GM19240 (cell line): Measurements from ENCODE around the gene ALS2CL.

Experiments used
- DNase-seq: peaks from one replicate; pipeline ENCODE4 v3.0.0; 2011; ENCODE audit warnings: low spot score; ENCODE audit not compliant: insufficient read length

The ALS2CL gene

DNA sequence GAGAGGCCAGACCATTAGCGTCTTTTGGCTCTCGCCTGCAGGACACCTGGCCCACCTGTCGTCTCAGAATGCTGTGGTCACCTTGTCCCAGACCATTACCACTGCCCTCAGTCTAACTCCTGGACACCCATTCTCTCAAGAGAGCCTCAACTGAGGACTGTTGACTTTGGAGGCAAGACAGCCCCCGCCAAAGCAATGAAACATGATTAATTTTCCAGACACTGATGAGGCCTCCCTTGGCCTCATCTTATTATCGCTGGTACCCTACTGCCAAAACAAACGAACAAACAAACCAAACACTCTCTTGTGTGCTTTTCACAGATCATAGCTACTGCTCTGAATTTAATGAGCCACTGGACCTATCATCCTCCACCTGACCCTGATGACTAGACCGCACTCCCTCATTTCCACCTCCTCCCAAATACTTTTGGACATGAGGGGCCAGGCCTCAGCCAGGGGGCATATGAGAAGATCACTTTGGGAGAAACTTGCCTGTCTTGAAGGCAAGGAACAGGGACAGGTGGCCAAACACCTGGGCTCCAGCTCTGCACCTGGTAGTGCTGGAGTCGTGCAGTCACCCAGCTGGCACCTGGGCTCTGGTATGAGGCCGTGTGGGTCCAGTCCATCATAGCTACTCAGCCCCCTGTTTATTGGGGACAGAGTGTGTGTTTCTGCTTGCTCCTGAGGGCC, 27.6 kb downstream of the ALS2CL start:
- no peak for DNase-seq

DNA sequence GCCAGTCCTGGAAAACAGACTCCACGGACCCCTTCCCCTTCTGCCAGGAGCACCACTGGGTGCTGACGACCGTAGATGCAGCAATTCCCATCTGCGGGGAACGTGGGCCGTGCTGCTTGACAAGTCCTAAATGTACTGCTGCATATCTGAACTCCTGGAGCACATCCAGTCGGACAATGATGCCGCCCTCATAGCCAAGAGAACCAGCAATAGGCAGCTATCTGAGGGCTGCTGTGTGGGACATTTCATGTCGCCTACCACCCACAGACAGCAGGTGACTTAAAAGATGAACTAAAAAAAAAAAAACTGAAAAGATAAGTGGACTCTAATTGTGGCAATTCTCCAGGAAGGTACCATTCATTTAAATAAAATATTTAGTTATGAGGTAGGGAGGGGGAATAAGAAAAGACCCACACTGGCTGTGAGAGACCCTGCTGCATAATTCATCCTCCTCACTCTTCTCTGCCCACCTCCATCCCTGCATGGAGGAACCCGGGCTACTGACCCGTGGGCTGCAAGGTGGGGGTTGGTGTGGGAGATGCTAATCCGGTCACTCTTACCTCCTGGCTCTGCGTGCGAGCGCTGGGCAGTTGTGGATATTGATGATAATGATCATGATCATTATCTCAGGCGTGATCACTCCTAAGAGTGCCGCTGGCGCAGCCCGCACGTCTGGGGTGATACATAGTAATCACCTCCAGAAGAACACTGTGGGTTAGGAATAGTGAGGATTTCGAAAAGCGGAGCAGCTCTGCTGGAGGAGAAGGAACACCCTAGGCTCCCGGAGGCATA, 28.3 kb downstream of the ALS2CL start:
- DNase-seq: no peak

DNA sequence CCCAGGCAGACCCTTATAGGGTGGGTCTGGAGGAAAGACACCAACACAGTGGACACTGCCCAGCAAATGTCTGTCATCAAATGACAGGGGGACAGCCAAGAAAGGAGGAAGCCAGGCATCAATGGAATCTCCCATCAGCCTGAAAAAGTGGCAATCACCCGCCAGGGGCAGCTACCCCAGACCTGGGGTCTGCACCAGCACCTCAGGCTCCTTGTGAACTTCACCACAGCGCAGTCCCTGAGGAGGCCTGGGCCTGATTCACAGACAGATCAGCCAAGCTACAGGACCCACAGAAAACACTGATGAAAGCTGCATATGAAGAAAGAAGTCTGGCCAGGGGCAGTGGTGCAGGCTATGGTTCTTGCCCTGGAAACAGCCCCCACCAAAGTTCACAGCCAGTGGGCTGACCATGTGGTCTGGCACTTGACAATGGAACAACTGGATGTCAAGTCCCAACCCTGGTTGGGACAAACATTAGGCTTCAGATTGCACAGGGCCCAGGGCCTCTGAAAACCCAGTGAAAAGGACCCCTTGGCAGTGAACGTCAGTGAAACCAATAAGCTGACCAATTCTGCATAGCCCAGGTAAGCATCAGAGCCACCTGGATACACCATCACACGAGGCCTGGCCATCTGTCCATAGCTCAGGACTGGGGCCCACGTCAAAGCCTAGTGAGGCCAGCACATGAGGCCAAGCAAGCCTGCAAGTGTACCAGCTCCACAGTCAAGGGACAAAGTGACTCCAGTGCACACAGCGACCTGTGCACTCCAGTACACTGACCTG, 29.1 kb downstream of the ALS2CL start:
- no peak for DNase-seq

DNA sequence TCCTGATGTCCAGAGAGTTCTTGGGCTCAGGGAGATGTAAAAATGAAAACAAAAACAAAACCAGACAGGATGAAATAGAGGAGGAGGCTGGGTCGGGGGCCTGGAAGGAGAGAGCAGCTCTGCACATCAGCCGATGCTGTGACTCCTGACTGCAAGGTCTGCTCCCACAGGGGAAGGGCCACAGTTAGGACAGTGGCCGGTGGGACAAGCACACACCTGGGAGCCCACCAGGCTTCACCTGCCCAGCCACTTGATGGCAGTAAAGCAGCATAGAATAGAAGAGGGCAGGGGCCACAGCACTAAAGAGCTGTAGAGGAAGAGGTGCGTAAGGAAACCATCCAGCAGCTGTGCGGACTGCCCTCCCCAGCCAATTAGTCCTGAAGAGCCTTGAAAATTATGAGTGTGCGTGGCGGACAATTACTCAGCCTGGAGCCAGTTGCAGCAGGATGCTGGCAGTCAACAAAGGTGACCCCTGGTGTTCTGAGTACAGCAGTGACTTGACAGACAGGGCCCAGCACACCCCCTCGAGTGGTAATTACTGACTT, 29.8 kb downstream of the ALS2CL start:
- DNase-seq: no peak

DNA sequence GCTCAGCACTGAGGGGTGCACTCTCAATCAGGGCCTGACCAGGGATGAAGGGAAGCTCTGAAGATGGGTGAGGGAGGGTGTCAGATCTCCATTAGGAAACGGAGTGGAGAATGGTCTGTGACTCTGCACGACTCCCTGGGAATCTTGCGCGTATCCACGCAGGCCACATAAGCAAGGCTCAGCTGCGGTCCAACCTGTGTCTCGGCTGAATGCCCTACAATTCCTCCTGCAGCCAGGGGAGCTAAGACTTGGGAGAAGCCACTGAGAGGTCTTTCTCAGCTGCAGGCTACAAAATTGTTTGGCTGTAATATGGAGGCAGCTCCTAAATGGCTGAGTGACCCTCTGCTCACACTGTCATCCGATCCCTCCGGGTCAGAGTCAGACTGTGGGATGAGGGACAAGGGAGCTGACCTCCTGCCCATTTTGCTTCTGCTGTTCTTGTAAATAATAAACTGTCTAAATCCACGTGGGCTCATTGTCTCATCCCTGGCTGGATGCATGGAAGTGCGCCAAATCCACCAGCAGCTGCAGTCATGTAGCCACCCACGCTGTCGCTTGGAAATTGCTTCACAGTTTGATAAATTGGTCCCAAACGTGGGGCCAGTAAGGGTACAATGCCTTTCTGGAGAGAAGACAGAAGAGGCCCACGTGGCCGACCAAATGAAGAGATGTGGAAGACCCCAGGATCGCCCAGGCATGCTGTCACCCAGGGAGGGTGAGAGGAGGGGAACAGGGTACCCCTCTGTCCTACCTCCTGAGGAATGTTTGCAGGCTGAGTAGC, 30.5 kb downstream of the ALS2CL start:
- no peak for DNase-seq

DNA sequence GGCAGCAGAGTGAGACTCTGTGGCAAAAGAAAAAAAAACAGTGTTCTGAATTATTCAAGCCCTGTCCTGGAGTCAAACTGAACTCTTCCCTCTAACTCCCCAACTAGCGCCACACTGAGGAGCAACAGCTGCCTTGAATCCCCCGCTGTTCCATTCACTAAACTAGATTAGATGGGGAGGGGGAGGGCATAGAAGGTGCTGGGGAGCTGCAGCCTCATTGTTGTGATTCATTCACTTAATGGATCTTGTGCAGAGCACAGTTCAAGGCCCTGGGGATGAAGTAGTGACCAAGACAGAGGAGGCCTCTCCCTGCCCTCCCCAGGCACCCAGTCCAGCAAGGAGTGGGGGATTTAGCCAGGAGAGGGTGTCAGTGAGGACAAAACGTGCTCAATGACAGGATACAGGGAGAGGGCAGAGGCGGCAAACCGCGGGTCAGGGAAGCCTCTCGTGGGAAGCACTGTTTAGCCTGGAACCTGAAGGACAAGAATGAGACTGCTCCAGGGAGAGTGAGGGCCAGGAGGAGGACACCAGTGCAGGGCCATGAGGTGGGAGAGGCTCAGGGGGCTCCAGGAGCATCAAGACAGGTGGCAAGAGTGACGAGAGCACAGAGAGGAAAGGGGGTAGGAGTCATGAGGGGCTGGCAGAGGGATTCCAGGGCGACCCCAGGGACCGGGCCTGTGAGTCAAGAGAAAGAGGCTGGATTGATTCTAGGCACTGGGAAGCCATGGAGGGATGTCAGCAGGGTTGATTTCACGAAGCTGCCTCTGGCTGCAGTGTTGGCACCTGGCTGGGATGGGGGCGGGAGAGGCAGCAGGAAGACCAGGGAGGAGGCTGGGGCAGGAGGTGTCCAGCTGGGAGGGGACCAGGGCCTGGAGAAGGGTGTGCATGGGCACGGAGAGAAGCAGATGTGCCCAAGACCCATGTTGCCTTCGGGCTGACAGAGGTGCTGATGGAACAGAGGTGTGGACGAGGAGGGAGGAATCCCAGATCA, 31.4 kb downstream of the ALS2CL start:
- no peak for DNase-seq

DNA sequence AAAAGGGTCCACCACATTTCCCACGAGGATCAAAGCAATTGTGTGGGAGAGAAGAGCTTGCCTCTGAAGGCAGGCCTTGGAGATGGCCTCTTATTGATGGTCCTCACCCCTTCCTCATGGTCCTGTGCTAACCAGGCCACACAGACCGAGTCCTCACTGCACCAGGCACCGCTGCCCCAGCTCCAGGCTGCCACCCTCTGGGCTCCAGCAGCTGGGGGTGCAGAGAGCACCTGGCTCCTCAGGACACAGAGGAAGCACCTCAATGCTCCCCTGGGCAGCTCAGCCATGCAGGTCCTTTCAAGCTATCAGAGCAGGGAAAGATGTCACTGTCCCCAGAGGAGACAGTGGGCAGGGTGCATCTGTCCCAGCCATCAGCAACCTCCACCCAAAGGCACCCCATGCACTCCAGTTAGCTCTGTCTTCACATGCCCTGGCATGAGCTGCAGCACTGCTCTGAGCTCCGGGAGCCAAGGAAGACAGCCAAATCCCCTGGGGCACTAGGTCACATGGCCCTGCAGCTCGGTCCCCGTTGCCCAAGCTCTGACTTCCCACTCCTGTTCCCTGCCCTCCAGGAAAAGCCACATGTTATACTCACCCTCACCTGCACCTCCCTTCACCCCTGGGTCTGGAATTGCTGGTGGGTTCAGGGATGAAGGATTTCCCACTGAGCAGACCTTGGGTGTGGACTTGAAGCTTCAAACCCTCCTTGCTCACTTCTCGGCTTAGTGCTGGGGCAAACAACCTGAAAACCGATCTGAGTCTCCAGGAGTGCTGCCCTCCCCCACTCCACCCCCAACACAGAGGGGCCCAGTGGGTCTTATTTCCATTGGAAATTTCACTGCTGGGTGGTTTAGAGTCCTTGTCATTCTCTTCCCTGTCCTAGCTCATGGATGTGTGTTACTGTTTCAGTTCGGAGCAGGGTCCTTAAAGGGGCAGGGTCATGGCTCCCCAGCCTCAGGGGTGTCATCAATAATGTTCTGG, 32.6 kb downstream of the ALS2CL start:
- DNase-seq: no peak

DNA sequence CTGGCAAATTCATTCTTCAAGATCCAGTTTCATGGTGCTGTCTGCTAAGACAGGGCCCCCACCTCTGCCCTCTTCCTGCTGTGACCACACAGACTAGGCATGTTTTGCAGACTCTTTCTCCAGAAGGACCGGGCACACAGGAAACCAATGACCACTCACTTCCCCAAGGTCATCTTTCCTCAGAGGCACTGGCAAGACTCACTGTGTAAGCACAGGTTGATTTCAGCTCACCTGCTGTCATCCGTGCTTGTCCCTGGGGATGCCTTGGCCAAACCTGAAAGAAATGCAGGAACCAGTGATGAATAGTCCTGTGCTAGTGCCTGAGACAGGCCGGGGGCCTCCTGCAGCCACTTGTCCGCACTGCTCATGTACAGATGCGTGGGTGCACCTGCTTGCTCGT, 33.5 kb downstream of the ALS2CL start:
- DNase-seq: no peak

DNA sequence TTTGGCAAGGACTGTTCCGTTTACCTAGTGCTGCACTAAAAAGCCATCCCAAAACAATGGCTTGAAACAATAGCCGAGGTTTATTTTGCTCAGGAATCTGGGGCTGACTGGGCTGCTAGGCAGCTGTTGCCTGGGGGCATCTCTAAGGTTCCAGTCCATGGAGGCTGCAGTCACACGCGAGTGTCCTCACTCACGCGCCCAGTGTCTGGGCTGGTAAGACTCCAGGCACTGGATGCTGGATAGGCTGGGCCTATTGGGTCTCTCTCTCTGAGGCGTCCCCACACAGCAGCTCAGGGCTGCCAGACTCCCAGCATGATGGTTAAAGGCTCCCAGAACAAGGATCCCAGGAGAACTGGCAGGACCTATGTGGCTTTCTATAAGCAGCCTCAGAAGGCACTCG, 34.2 kb downstream of the ALS2CL start:
- no peak for DNase-seq

DNA sequence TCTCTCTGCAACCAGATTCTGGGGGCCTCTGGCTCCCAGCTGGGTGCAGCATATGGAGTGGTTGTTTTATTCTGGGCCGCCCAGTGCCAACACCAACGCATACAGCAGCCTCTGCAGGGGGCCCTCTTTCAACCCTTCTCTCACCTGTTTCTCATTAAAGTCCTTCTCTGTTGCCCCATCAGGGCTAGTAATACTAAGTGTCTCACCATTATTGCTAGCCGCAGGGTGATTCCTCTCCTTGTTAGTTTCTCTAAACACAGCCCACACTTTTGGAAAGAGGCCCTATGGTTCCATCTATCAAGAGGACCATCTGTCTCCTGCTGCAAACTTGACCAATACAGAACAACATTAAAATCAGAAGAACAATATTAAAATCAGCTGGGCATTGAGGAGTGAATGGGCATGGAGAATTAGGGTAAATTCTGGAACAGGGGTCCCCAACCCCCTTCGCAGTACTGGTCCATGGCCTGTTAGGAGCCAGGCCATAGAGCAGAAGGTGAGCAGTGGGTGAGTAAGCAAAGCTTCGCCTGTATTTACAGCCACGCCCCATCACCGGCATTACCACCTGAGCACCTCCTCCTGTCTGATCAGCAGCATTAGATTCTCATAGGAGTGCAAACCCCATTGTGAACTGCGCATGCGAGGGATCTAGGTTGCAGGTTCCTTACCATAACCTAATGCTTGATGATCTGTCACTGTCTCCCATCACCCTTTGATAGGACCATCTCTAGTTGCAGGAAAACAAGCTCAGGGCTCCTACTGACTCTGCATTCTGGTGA, 36.5 kb downstream of the ALS2CL start:
- no peak for DNase-seq

DNA sequence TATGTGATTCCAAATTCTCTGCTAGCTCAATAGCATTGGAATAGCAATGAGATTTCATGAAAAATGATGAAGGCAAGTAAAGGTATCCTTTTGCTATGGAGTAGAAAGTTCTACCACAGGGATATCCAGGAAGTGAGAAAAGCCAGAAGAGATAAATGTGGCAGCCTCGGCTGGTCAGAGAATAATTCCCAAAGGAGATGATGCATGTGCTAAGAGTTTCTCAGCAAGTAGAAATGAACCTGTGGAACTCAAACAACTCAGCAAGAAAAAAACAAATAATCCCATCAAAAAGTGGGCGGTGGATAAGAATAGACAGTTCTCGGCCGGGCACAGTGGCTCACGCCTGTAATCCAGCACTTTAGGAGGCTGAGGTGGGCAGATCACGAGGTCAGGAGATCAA, 38.2 kb downstream of the ALS2CL start:
- DNase-seq: no peak

DNA sequence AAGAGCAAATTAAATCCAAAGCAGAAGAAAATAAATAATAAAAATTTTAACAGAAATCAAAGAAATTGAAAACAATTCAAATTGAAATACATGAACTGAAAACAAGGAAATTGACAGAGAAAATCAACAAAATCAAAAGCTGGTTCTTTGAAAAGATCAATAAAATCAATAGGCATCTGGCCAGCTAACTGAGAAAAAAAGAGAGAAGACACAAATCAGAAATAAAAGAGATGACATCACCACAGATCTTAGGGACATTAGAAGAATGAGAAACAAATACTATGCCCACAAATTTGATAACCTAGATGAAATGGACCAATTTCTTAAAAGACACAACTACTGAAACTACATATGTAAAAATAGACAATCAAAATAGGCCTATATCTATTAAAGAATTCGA, 42.4 kb downstream of the ALS2CL start:
- DNase-seq: no peak

DNA sequence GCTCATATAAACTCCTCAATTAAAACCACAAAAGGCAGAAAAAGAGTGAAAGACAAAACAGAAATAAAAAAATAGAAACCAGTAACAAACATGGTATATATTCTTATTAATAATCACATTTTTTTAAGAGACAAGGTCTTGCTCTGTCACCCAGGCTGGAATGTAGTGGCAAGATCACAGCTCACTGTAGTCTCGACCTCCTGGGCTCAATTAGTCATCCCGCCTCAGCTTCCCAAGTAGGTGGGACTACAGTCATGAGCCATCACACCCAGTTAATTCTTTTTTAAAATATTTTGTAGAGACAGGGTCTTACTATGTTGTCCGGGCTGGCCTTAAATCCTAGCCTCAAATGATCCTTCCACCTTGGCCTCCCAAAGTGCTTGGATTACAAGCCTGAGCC, 44.0 kb downstream of the ALS2CL start:
- DNase-seq: no peak

DNA sequence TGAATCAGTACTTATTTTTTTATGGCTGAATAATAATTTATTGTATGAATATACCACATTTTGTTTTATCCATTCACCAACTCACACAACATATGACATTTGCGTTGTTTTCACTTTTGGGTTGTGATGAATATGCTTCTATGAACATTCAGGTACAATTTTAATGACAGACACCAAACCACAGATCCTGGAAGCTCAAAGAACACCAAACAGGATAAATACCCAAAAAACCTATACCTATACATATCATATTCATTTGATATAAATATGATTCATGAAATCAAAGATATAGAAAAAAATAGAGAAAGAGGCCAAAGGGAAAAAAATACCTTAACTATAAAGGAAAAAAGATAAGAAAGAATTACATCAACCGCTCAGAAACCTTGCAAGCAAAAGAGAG, 45.4 kb downstream of the ALS2CL start:
- DNase-seq: no peak

DNA sequence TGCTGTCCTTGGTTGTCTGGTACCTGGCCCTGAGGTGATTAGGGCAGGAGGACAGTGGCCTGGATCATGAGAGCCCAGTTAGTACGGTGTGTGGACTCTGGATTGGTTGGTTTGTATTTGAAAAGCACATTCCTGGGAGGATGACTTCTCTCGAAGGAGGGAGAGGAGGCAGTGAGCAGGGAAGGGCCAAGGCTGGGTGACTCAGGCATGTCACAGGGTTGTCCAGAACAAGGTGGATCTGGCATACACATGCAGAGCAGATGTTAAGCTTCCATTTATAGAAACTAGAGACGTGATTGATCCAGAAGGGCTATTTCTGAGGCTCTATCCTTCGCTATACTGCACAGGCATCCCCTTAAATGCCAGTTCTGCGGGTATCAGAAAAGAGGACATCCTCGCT, 46.8 kb downstream of the ALS2CL start:
- no peak for DNase-seq

DNA sequence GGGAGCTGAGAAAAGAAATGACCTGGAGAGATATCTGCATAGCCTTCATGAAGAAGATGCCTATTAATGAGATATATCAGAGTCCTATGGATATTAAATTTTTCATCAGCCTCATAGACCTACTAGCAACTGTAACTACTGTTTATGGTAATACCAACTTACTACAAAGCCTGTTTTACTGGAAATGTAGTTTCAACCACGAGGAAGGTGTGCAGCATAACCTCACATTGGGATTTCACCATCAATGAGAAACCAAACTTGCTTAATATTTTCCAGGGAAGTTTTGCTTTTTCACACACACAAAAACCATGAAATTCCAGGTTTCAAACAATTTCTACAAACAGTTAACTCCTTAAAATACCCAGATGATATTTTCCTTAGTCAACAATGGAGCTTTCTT, 49.8 kb downstream of the ALS2CL start:
- DNase-seq: no peak

DNA sequence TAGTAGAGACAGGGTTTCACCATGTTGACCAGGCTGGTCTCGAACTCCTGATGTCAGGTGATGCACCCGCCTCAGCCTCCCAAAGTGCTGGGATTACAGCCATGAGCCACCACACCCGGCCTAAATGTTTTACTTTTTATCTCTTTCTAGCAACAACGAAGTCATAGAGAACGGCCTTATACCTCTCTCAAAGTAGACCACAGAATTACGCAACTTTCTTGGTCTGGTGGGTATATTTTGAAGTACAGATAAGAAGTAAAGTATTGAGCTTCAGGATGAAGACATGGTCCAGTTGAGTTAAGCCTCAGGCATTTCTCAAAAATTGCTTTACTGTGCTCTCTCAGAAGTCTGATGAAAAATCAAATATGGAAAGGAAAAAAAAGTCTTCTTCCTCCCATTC, 50.5 kb downstream of the ALS2CL start:
- DNase-seq: no peak

DNA sequence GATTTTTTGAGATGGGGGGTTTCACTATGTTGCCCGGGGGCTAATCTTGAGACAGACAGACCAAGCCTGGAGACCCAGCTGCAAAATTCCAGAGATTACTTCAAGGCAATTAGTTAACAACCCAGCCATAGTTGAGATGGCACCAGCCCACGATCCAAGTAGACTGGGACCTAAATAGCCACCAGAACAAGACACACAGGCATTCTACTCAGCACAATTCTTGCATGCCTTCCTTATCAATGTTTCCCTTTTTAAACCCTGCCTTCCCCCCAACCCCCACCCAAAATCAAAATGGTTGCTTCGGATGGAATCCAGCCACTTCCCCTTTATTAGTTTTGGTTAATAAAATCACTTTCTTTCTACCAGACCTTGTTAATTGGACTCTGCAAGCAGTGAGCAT, 52.6 kb downstream of the ALS2CL start:
- no peak for DNase-seq
